ENCODE data around the gene SAP30BP.
"Not testable (repeated sequence)": the region's sequence is repeated elsewhere in the genome, so short reads cannot be mapped to it uniquely, and the experiment has no call there.

Gene SAP30BP

DNA sequence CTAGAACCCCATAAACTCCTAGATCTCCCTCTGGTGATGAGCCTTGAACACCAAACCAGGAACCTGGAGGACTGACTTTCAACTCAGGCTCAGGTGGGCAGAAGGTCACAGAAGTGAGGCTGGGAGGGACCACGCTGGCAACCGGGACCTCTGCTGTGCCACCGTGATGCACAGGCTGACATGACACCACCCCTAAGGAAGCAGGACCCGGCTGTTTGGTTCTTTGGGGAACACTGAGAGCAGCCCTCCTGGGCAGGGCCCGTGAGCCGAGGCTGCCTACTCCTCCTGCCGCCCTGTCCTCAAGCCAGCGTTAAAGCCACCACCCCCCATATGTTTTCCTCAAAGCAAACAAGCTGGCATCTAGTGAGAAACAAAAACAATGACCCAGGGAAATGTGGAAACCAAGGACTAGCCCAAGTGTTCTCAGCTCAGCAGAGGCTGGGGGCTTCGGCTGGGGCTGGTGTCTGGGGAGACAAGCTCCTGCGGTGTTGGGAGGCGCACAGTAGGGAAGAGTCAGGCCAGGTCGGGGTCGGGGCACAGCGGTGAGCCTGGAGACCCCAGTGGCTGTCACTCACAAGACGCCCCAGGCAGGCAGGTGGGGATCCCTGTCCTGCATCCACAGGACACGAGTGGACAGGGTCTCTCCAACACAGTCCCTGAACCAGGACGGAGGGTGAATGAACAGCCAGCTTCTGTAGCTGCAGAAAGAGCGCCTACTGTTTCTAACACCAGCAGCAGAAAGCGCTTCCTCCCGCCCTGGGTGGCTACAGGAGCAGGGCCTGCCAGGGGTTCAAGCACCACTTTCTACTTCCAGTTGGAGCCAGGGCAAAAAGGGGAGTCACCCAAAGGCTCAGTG lies 32.2 kb upstream of the SAP30BP start:
- DNase-seq = no peak

GRCh38 chr17:75635610-75636202 lies 31.4 kb upstream of the SAP30BP start:
- DNase-seq = no peak

DNA sequence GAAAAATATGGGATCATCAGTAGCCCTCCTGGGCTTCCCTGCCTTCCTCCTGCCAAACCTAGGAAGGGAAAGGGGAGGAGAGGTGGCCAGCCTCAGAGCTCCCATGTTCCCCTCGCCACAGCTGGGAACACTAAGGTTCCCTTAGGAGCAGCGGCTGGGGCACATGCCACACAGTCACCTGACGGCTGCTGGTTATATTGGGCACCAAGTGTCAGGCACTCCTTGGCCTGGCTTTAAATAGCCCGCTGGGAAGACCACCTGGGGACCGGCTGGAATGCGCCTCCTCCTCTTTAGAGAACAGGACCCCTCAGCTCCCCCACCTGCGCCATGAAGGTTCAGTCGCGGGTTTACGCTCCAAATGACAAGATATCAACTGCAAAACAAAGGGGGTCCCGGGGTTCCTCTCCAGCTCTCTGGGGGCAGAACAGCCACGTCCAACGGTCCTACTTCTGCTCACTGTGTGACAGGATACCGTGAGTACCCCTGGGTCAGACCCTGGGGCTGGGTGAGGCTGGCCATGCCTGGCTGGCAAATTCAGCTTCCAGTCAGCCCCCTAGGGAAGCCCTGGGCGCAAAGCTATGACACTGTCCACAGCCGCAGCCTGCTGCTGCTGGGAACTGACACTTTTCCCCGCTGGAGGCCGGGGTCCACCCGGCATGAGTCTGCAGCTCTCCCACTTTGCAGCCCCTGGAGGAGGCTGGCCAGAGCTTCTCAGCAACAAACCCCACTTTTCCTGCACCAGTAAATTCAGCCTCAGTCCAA lies 30.6 kb upstream of the SAP30BP start:
- no peak for DNase-seq

DNA sequence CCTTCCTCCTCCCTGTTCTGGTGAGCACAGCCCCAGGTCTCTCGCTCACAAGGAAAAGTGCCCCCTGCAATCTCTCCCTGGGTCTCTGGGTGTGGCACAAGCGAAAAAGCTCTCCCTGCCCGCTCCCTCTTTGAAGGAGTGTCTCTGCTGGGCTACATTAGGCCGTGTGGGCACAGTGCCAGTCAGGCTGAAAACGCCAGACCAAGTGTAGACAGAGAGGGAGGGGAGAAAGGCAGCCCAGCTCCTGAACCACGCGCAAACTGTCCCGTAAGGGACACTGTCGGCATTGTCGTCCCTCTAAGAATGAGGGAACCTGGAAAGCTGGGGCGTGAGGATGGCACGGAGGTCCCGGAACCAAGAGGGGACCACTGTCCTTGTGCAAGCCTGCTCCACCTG lies 30.0 kb upstream of the SAP30BP start:
- DNase-seq = no peak

- no peak for DNase-seq
Observed at GRCh38 chr17:75637551-75637950, 29.6 kb upstream of the SAP30BP start.

DNA sequence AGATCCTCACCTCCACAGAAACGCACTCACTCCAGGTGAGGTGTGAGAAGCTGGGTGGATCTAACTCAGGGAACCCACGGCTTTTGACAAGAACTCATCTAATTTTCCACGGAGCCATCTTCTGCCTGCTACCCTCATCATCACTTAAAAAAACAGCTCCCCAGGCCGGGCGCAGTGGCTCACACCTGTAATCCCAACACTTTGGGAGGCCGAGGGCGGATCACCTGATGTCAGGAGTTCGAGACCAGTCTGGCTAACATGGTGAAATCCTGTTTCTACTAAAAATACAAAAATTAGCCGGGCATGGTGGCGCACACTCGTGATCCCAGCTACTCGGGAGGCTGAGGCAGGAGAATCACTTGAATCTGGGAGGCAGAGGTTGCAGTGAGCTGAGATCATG lies 29.1 kb upstream of the SAP30BP start:
- not testable (repeated sequence) for DNase-seq

GRCh38 chr17:75638893-75639292 lies 28.2 kb upstream of the SAP30BP start:
- DNase-seq = no peak

DNA sequence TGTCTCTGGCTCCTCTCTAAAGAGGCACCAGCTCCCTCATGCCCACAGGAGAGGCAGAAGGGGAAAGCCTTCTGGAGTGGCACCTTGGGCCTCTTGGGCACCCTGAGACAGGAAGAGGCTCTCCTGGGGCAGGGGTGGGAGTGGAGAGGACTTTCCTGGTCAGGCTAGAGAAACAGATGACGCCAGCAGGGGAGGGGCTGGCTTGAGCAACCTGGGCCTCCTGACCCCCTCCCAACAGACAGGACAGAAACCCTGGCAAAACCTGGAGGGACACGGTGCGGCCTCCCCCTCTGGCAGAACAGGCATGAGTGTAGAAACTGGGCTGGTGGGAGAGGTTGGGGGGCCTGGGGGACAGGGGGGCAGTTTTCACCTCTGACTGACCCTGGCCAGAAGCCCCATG lies 27.8 kb upstream of the SAP30BP start:
- DNase-seq = no peak

GRCh38 chr17:75639771-75640555 lies 27.2 kb upstream of the SAP30BP start:
- DNase-seq = no peak

DNA sequence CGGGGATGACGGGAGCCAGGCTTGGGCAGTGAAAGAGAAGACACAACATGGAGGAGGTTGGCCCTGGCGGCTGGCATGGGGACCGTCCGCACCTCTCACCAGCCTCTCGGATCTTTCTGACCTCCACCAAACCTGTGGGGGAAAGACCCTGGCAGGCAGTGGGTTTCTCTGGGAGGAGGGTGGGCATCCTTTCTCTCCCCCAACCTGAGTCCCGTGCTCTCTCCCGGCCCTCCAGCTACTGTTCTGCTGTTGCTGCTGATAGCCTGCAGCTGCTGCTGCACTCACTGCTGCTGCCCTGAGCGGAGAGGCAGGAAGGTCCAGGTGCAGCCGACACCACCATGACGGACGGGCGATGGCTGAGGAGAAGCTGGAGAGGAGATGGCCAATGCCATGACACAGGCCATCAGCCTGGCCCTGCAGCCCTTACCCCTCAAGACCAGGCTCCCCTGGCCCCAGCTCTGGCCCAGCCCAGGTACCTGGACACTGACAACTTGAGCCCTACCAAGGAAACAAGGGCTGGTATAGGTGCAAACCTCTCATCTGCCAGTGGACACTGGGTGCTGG lies 26.5 kb upstream of the SAP30BP start:
- DNase-seq = no peak

GRCh38 chr17:75641343-75641742 lies 25.8 kb upstream of the SAP30BP start:
- DNase-seq = no peak

DNA sequence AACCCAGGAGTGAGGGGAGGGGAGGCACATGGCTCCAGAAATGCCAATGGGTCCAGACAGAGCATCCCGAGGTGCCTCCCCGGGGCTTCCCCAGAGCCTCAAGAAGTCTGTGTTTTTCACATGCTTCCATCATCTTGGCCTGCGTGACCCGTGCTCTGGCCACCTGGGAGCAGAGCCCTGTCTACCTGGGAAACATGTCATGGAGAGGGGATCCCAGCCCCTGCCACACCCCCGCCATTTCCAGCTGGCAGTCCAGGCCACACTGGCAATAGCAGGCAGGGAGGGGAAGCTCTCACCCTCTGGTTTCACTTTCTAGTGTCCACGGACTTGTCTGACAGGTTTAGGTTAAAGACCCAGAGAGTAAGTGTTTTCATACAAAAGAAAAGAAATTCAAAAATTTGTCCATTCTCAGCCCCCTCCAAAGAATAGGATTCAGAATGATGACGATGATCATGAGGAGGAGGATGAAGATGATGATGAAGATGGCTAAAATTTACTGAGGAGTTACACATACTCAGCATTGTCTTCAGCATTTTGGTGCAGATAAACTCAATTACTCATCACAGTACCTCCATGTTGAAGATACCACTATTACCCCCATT lies 24.9 kb upstream of the SAP30BP start:
- no peak for DNase-seq

DNA sequence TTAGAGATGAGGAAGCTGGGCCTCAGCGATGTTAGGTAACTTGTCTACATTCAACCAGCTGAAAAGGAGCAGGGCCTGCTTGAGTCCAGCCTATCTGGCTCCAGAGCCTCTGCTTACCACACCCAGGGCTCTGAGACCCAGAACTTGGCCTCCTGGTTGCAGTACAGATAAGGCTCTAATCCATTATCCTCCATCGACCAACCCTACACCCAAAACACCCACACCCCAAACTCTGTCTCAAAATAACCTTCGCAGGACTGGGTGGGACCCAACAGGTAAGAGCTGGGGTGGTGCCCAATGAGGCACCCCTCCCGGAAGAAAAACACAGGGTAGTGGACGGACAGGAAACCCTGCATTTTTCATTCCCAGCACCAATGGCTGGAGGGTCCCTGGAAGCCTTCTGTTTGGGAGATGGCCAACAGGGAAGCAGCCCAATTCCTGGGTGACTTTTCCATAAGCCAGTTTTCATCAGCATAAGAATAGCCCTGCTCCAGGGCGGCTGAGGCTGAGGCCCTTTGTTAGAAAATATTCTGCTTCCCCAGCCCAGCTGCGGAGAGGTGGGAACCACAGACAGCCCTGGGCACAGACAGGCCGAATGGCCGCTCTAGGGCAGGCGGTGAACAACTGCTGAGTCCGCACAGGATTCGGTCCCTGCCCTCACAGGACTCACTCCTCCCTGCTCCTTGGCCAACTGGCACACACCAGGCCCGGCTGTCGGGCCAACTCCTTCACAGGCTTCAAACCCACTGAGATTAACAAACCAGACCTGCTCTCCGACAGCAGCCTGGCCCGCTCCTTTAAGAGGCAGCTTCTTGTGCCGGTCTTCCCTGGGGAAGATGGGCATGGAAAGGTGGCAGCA lies 24.1 kb upstream of the SAP30BP start:
- DNase-seq = no peak

GRCh38 chr17:75643643-75644017 lies 23.5 kb upstream of the SAP30BP start:
- no peak for DNase-seq

GRCh38 chr17:75645501-75645888 lies 21.6 kb upstream of the SAP30BP start:
- DNase-seq = no peak

GRCh38 chr17:75645889-75646637 lies 21.1 kb upstream of the SAP30BP start:
- DNase-seq = no peak

DNA sequence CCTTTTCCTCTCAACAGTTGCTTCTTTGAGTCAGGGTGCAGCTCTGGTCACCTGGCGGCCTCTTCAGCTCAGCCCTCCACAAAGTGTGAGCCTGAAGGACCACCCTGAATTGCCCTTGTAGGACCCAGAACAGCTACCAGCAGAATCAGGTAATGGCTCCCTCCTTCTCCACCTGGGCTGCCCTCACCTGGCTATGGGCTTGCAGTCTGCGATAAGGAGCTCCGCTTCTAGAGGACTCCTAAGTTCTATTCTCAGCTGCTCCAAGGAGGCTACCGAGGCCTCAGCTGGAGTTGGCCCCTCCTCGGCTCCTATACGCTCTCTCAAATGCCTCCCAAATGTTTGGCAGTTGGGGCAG lies 20.5 kb upstream of the SAP30BP start:
- DNase-seq = no peak

GRCh38 chr17:75647061-75647460 lies 20.1 kb upstream of the SAP30BP start:
- no peak for DNase-seq

- DNase-seq = no peak
Observed at GRCh38 chr17:75647921-75648320, 19.2 kb upstream of the SAP30BP start.

GRCh38 chr17:75649687-75650086 lies 17.5 kb upstream of the SAP30BP start:
- no peak for DNase-seq

DNA sequence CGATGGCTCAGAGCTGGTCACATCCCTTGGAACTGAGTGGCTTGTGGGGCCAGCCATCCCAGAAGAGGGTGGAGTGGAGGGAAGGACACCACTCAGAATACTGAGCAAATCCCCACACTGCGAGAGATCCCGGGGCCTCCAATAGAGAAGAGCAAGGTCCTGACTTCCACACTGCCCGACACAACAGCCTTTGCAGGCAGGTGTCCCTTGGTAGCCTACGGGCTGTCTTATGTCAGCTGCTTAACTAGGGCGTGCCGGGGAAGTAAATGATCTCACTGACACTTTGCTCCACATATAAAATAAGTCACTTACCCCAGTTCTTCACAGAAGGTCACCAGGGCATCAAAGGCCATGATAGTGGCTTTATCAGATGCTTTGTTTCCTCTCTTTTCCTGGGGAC lies 16.3 kb upstream of the SAP30BP start:
- DNase-seq = no peak
